ENCODE results near the gene SCN1A.
"Not testable (repeated sequence)": the region's sequence is repeated elsewhere in the genome, so short reads cannot be mapped to it uniquely, and the experiment has no call there.

The SCN1A gene

DNA sequence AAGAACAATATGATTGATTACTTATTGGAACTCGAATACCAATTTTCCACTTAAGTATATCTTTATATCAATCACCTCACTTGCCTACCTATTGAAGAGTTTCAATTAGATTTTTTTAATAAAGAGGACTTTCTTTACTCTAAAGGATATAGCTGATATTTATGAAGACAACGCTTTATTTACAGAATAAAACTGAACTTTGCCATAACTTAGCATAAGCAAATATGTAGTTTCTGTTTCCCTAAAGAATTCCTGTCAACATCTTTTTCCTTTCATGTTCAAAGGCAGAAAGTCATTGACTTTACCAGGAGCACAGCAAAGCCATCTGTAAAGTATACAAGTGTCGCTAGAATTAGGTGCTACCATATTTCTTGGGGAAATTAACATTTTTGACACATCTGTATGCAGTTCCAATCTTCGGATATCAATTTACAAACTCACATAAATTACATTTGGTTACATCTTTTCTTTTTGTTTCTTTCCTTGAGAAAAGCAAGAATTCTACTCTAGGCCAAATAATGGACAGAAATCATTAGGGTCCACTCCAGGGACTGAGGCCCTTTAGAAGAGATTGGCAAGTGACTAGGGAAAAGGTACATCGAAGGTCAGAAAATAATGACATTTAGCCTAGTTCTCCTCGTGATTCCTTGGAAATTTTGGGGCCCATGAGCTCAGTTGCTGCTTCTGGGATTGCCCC is 7.5 kb upstream of the SCN1A start:
- DNase-seq (ENCODE audit: low spot score), result no peak

DNA sequence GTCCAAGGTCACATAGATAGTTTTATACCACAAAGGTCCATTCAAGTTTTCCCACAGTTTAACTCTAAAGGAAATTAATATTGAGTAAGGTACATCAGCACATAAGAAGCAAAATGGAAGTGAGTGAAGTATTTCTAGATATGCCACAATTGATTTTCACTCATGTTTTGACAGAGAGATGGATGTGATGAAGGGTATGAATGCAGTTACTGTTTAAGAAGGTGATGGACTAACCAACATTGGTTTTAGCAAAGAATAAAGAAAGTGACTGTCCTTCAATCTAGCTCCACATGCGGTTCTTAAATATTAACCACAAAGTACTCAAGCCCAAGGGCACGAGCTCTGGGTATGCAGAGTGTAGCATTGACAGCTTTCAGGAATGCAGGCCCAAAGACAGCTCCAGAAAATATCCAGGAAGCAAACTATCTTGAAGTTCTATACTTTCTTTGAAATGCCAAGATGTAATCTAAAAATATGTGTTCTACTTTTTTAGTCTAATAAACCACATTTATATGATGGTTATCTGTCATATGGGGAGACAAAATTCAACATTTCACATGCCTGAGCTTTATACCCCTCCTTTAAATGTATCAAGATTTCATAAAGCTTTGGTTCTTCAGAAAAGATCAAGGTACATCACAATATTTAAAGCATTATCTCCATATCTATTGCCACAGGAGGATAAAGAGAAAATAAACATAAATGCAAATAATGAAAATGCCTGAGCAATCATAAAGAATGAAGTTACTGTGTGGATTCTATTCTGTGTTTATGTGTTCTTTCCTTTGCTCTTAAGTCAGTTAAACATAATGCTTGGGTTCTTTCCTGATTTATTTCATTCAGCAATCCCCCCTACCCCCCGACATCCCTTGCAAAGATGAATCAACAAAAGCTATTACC is 6.7 kb upstream of the SCN1A start:
- DNase-seq (ENCODE audit: low spot score), result no peak

- DNase-seq (ENCODE audit: low spot score), result no peak
Observed at GRCh38 chr2:166133653-166134052, 5.8 kb upstream of the SCN1A start.

GRCh38 chr2:166128156-166128505 is 311 bp upstream of the SCN1A start:
- DNase-seq (ENCODE audit: low spot score), result no peak

DNA sequence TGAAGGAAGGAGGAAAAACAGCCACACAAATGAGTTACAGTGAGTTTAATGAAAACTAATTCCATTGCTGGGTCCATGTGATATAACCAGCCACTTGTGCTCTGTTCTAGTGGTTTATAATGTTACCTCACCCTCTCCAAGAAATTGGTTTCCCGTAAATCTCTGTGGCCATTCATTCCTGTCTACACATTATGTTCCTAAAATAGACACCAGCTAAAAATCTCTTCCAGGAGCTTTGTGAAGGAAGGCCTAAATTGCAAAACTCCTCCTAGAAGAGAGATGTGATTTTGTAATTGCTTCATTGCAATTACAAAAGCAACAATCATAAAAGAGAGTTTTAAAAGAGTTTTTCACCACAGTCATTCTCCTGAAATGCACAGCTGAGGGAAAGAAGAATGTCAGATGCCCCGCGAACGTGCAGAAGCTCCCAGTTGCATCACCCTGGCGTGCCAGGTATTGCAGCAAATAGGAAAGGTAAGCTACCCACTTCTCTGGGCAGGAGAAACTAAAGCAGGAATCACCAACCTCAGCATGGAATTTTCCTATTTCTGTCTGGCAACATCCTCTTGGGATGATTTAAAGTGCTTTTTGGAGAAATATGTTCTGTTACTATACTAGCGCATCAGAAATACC is 1.7 kb downstream of the SCN1A start:
- no peak for DNase-seq (ENCODE audit: low spot score)

- no peak for DNase-seq (ENCODE audit: low spot score)
Observed at GRCh38 chr2:166125557-166125956, 2.3 kb downstream of the SCN1A start.

DNA sequence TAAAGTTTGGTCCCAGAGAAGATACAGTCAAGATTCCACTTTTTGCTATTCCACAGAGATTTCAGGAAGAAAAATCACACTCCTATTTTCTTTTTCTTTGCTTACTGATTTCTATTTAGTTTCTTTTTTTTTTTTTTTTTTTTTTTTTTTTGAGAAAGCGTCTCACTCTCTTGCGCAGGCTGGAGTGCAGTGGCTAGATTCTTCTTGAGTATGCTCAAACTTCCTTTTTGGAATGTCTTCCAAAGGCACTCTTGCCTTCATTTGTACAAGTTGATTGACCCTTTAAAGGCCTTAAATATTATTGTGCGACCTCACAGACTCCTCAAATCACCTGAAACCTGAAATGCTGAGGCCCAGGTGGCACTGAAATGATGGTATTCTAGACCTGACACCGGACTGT is 9.6 kb downstream of the SCN1A start:
- no peak for DNase-seq (ENCODE audit: low spot score)

DNA sequence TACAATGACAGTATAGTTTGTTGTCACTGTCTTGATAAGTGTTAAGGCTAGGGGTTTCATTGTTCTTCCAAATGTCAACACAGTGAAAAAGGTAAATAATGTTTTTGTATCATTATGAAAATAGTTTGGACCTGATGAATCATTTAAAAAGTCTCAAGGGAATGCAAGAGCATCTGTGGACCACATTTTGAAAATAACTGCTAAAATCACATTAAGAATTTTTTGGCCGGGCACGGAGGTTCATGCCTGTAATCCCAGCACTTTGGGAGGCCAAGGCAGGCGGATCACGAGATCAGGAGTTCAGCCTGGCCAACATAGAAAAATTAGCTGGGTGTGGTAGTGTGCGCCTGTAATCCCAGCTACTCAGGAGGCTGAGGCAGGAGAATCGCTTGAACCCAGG is 10.3 kb downstream of the SCN1A start:
- no peak for DNase-seq (ENCODE audit: low spot score)

- DNase-seq (ENCODE audit: low spot score), result no peak
Observed at GRCh38 chr2:166115589-166115988, 12.2 kb downstream of the SCN1A start.

- peak; percentile 60 for DNase-seq (ENCODE audit: low spot score)
Observed at GRCh38 chr2:166112193-166112605, 15.6 kb downstream of the SCN1A start.

GRCh38 chr2:166106431-166107015 is 21.3 kb downstream of the SCN1A start:
- DNase-seq (ENCODE audit: low spot score), result no peak

GRCh38 chr2:166104773-166105172 is 23.0 kb downstream of the SCN1A start:
- no peak for DNase-seq (ENCODE audit: low spot score)

DNA sequence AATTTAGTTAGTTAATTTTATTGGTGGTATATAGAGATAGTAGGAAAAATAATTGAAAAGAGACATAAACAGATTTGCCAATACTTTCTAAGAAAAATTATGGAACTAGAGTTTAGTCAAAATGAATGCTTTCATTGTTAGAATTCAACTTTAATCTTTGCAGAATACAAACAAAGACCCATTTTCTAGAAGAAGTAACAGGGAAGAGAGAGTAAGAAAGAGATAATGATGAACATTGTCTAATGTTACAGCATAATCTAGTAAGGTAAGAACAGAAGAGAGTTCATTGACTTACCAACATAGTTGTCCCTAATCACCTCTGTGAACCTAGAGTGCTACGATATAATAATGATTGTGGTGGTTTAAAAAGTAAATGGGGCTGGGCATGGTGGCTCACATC is 23.7 kb downstream of the SCN1A start:
- no peak for DNase-seq (ENCODE audit: low spot score)

GRCh38 chr2:166103277-166103676 is 24.5 kb downstream of the SCN1A start:
- DNase-seq (ENCODE audit: low spot score), result not testable (repeated sequence)

DNA sequence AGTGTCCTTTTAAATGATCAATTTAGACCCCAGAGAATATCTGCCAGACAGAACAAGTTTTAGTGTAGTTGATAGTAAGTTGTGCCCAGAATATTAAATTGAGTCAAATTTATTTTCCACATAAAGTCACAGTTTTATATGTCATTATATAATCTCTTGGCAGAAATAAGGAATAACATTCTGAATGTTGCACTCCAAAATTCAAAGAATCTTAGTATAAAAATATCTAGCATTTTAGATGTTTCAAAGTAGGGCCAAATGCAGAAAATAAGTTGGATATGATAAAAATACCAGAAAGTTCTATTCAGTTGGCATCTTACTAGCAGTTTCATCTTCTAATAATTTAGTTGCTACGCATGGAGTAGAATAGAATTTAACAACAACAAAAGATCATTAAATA is 33.5 kb downstream of the SCN1A start:
- no peak for DNase-seq (ENCODE audit: low spot score)

DNA sequence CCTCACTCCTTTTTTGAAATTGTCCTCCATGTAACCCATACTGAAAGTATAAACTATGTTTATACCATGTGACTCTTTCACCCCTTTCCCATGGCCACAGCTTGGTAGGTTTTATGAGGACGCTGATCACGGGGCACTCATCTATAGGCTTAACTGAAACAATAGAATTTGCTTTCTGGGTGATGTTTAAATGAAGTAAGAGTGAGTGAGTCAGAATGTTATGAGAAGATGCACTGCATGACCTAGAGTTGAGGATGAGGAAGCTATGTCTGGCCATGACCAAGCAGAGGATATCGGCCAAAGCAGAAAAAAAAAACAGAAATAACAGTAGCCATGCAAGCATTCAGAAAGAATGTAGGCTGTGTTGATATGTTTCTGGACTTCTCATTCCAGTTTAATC is 34.9 kb downstream of the SCN1A start:
- no peak for DNase-seq (ENCODE audit: low spot score)

DNA sequence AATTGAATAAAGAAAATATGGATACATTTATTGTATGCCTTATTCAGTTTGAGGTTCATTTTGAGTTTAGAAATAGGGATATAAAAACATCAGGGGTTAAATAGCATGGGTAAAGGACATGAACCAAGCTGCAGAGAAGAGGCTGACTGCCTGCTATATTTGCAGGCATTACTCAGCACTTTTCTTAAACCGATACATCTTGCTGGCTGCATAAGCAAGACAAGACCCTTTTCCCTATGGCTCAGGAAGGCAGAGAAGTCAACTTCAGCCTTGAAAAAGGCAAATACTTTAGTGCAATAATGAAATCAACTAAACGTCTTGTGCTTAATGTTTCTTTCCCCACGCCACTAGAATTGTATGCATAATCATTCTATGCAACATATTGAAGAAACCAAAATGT is 36.4 kb downstream of the SCN1A start:
- no peak for DNase-seq (ENCODE audit: low spot score)

GRCh38 chr2:166090908-166091307 is 36.9 kb downstream of the SCN1A start:
- no peak for DNase-seq (ENCODE audit: low spot score)

DNA sequence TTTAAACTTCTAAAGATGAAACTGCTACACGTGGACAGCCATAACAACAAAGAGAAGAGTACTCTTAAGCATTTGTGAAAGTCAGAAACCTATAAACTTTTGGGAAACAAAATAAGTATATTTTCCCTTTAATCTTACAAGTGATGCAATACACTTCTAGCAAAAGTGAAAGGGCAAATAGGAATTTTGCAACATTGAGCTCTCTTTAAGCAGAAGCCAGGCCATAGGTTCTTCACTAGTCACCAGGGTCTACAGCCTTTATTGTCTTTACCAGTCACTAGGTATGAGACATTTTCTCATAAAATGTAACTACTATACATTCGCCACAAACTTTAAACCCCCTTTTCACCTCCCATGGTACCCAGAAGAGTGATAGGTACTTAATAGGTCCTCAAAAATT is 37.5 kb downstream of the SCN1A start:
- DNase-seq (ENCODE audit: low spot score), result no peak

DNA sequence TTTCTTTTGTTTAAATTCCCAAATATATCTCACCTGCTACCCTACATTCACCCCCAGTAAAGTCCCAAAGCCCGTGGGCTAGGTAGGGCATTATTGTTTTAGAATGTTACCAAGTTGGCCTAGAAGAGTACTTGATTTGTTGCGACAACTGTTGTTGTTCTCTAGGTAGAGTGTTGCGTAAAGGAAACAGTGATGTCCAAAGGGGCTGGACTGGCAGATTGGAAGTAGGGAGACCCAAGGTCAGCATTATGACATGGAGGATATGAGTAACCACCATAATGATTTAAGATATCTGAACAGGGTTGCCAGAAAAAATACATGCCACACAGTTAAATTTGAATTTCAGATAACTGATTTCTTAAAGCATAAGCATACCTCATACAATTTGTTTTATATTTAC is 39.2 kb downstream of the SCN1A start:
- no peak for DNase-seq (ENCODE audit: low spot score)

DNA sequence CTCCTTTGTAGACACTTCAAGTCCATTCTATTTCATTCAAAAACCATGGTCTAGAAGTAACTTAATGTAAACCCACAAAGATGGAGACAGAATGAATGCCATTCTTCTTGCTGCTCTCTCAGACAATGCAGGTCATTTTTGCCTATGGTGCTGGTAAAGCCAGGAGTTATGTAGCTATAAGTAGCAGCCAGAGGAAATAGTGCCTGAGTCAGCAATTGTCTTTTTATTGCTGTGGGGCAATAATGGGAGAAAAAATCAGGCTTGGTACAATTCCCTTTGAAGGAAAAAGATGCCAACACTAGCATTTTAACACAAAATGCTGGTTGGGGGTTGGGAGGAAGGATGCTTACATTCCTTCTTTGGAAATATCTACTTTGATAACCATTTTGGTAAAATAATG is 43.5 kb downstream of the SCN1A start:
- no peak for DNase-seq (ENCODE audit: low spot score)

- no peak for DNase-seq (ENCODE audit: low spot score)
Observed at GRCh38 chr2:166082736-166083135, 45.1 kb downstream of the SCN1A start.

DNA sequence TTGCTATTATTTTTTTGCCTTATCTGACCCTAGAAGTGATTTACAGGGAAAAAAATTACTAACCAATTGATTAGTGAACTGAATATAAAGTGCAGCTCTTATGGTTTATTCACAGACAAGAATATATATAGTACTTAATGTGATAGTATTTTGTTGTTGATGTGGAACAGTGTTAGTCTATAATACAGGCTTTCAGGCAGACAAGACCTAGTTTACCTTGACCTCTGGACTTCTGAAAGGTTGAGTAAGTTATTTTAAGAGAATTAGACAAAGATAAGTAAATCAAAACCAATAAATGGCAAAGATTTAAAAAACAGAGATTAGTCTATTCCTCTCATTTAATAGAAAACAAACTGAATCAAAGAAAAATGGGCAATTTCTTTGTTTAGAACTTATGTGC is 46.0 kb downstream of the SCN1A start:
- DNase-seq (ENCODE audit: low spot score), result no peak

Measured in activated CD4-positive, alpha-beta T cell treated with anti-CD3 and anti-CD28 coated beads, Interleukin-2, Interleukin-4, amounts not matched to agents 100 ng/mL and 50 ng/mL, durations not matched to agents 16 hours and 8 hours (primary cell).